ENCODE results near the gene PCDHGC5. TPM values are rescaled to one million over a fixed set of nuclear protein-coding genes. Genes with fewer than 3 reads are reported as not detected.

The PCDHGC5 gene
- total and polyA plus RNA-seq, 9 of the 15 experiments (the other 6 are each of a cell fraction or from before 2014, with no cell fraction given), result not detected

DNA sequence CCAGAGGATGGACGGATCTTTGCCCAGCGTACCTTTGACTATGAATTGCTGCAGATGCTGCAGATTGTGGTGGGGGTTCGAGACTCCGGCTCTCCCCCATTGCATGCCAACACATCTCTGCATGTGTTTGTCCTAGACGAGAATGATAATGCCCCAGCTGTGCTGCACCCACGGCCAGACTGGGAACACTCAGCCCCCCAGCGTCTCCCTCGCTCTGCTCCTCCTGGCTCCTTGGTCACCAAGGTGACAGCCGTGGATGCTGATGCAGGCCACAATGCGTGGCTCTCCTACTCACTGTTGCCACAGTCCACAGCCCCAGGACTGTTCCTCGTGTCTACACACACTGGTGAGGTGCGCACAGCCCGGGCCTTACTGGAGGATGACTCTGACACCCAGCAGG lies 1.9 kb downstream of the PCDHGC5 start:
- peaks cover 0 to 15% of the 10 kb centered on the region in 2 experiments; a peak in 2 of 5 replicates for H3K4me1 ChIP-seq (replicated peaks in 1 of 2; ENCODE audit: control insufficient read depth in 2 of 2, insufficient read depth in 2 of 2, low read length in 2 of 2)
- no peak for TF ChIP-seq HDAC3 (IDR thresholded peaks at IDR 0.05; ENCODE audit: borderline replicate concordance, partially characterized antibody)
- no peak for TF ChIP-seq NFE2L1 (tag; IDR thresholded peaks at IDR 0.05; ENCODE audit: borderline replicate concordance, low read depth)
- no peak for TF ChIP-seq POLR2AphosphoS5 (IDR thresholded peaks at IDR 0.05; ENCODE audit: control insufficient read depth, insufficient read depth, low read depth, low read length)
- TF ChIP-seq, protein P1, sequence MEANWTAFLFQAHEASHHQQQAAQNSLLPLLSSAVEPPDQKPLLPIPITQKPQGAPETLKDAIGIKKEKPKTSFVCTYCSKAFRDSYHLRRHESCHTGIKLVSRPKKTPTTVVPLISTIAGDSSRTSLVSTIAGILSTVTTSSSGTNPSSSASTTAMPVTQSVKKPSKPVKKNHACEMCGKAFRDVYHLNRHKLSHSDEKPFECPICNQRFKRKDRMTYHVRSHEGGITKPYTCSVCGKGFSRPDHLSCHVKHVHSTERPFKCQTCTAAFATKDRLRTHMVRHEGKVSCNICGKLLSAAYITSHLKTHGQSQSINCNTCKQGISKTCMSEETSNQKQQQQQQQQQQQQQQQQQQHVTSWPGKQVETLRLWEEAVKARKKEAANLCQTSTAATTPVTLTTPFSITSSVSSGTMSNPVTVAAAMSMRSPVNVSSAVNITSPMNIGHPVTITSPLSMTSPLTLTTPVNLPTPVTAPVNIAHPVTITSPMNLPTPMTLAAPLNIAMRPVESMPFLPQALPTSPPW (CRISPR knock-in tag; IDR thresholded peaks at IDR 0.05), result no peak
- TF ChIP-seq ILF3 (IDR thresholded peaks at IDR 0.05; ENCODE audit: borderline replicate concordance), result no peak
- no peak for TF ChIP-seq ZNF583 (CRISPR knock-in tag; IDR thresholded peaks at IDR 0.05)
- TF ChIP-seq ZNF644 (tag; IDR thresholded peaks at IDR 0.05; ENCODE audit: low read depth), result no peak
- TF ChIP-seq HMG20A (CRISPR knock-in tag; conservative IDR thresholded peaks at IDR 0.05), result no peak
- TF ChIP-seq PRPF4 (IDR thresholded peaks at IDR 0.05; ENCODE audit: insufficient read depth, low read depth, low read length, poor library complexity, severe bottlenecking), result no peak
- intact Hi-C loops (cut with micrococcal nuclease), result no loop called here
- H3K36me3 ChIP-seq (ENCODE audit: control insufficient read depth, insufficient read depth, low read length), result no peaks in the 10 kb centered on the region
- no peak for FAIRE-seq
- ChIA-PET POLR2A (no interaction called here), CTCF (ENCODE audit: low intra/inter-chr PET ratio) (no interaction called here)
- H3K9me3 ChIP-seq (replicated peaks; ENCODE audit: control insufficient read depth, insufficient read depth, low read depth, low read length), result no peaks in the 10 kb centered on the region
- H3K9me1 ChIP-seq (ENCODE audit: control insufficient read depth, insufficient read depth, low read length), result no peaks in the 10 kb centered on the region
- 4% methylated on average over 13 of the region's 13 CpGs for WGBS (ENCODE audit: insufficient coverage, low coverage, missing lambda C conversion rate)
- H3K79me2 ChIP-seq (ENCODE audit: control insufficient read depth, insufficient read depth, low read length), result no peaks in the 10 kb centered on the region
- H3K9ac ChIP-seq (ENCODE audit: insufficient read depth in 1 of 2, low read depth in 2 of 2, low read length in 2 of 2), result no peak overlapping the region
- 0 out of 2 replicates have a peak, but pooled peaks cover 5% of the 10 kb centered on the region for H4K20me1 ChIP-seq (replicated peaks; ENCODE audit: control insufficient read depth, insufficient read depth, low read length)
- H3K27ac ChIP-seq (ENCODE audit: extremely low read depth, low read depth, low read length), result no peak overlapping the region
- no peak overlapping the region for H3K4me3 ChIP-seq
- ATAC-seq, result no peak
- no peak overlapping the region for H3K4me2 ChIP-seq (ENCODE audit: insufficient read depth, low read length)
- H2AFZ ChIP-seq (ENCODE audit: low read depth, low read length), result no peak overlapping the region
- no peak for DNase-seq (ENCODE audit: extremely low read depth in 1 of 4, low spot score in 3 of 4)
- in situ Hi-C loops (cut with MboI), result no loop called here
- H3K27me3 ChIP-seq (ENCODE audit: control insufficient read depth in 2 of 2, insufficient read depth in 2 of 2, low read length in 2 of 2), result peaks cover 52 to 95% of the 10 kb centered on the region in 2 experiments
- BruUV-seq (replicated peaks), result no TSS peak

All from K562 (cell line).